ENCODE results near the gene RNPC3. TPM values are rescaled to one million over a fixed set of nuclear protein-coding genes. Genes with fewer than 3 reads are reported as not detected.
"Not testable (repeated sequence)": the region's sequence is repeated elsewhere in the genome, so short reads cannot be mapped to it uniquely, and the experiment has no call there.

Gene RNPC3
- total RNA-seq, 1 donor from 2014 or later: 2.6 TPM

DNA sequence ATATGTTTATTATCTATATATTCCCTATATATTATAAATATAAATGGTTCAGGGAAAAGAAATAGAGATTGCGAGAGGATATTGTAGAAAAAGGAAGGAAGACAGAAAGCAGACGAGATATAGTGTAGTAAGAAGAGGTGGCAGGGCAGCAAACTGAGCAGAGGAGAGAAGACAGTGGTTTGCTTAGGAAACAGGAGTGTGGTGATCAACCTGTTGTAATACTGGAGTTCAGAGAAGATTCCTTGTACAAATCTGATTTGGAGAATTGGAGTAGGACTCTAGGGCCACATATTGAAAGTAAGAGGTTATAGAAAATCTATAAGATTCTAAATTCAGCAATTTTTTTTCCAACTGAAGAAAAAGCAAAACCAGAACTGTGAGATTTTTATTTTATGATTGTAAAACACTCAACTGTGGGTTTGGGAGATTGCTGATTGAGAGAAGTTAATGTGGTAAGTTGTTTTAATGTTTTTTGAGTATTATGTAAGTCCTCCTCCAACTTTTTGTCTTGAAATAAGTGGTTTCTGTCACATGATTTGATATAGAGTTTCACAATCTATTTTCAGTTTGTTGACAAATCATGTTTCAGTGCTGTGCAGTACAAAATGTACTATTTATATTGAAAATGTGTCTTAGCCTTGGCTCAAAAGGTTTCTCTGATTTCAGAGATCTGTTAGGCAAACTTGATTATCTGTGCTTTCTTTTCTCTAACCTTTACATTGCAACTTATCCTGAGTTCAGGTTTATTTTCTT is 36.3 kb downstream of the RNPC3 start:
- Histone ChIP-seq H3K36me3 (ENCODE audit: control insufficient read depth, insufficient read depth, low read length) (no peaks in the 10 kb centered on the region), H3K4me3 (ENCODE audit: low read depth, low read length) (no peak overlapping the region), H3K27me3 (ENCODE audit: control insufficient read depth, insufficient read depth, low read length) (no peaks in the 10 kb centered on the region)
- peak; percentile 8 for DNase-seq (ENCODE audit: low read depth)
- no peak for FAIRE-seq
- TF ChIP-seq, protein P1, sequence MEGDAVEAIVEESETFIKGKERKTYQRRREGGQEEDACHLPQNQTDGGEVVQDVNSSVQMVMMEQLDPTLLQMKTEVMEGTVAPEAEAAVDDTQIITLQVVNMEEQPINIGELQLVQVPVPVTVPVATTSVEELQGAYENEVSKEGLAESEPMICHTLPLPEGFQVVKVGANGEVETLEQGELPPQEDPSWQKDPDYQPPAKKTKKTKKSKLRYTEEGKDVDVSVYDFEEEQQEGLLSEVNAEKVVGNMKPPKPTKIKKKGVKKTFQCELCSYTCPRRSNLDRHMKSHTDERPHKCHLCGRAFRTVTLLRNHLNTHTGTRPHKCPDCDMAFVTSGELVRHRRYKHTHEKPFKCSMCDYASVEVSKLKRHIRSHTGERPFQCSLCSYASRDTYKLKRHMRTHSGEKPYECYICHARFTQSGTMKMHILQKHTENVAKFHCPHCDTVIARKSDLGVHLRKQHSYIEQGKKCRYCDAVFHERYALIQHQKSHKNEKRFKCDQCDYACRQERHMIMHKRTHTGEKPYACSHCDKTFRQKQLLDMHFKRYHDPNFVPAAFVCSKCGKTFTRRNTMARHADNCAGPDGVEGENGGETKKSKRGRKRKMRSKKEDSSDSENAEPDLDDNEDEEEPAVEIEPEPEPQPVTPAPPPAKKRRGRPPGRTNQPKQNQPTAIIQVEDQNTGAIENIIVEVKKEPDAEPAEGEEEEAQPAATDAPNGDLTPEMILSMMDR (IDR thresholded peaks at IDR 0.05; ENCODE audit: insufficient read depth, low read length, severe bottlenecking): no peak

GRCh38 chr1:103563056-103563455 is 37.6 kb downstream of the RNPC3 start:
- no peak for FAIRE-seq
- no peak overlapping the region for H3K4me3 ChIP-seq (ENCODE audit: low read depth, low read length)
- no peaks in the 10 kb centered on the region for H3K27me3 ChIP-seq (ENCODE audit: control insufficient read depth, insufficient read depth, low read length)
- DNase-seq (ENCODE audit: low read depth): no peak
- TF ChIP-seq, protein P1 (IDR thresholded peaks at IDR 0.05; ENCODE audit: insufficient read depth, low read length, severe bottlenecking): no peak
- H3K36me3 ChIP-seq (ENCODE audit: control insufficient read depth, insufficient read depth, low read length): no peaks in the 10 kb centered on the region

GRCh38 chr1:103569493-103569892 is 44.0 kb downstream of the RNPC3 start:
- DNase-seq (ENCODE audit: low read depth): no peak
- H3K36me3 ChIP-seq (ENCODE audit: control insufficient read depth, insufficient read depth, low read length): no peaks in the 10 kb centered on the region
- TF ChIP-seq, protein P1 (IDR thresholded peaks at IDR 0.05; ENCODE audit: insufficient read depth, low read length, severe bottlenecking): no peak
- H3K27me3 ChIP-seq (ENCODE audit: control insufficient read depth, insufficient read depth, low read length): no peaks in the 10 kb centered on the region
- H3K4me3 ChIP-seq (ENCODE audit: low read depth, low read length): no peak overlapping the region
- no peak for FAIRE-seq

DNA sequence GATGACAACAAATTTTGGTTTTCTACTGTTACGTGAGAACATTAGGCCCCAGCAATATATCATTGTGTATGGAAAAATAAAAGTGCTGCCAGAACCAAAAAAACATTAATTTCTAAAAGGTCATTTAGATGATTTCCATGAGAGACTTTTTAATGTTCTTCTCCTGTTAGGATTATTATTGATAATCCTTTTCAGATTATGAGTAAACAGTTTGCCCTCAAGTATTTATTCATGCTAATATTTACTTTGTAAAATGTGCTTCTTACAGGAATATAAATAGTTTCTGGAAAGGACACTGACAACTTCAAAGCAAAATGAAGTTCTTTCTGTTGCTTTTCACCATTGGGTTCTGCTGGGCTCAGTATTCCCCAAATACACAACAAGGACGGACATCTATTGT is 45.8 kb downstream of the RNPC3 start, which contains the start of gene AMY2B:
TSS of gene AMY2B (plus strand) at position 301 of the 400 bp plus-strand sequence. CDS start at position 315, 14 bp downstream.
- FAIRE-seq; DNase-seq (ENCODE audit: low read depth); H3K36me3 ChIP-seq (ENCODE audit: control insufficient read depth, insufficient read depth, low read length); H3K27me3 ChIP-seq (ENCODE audit: control insufficient read depth, insufficient read depth, low read length); H3K4me3 ChIP-seq (ENCODE audit: low read depth, low read length): not testable (repeated sequence)

DNA sequence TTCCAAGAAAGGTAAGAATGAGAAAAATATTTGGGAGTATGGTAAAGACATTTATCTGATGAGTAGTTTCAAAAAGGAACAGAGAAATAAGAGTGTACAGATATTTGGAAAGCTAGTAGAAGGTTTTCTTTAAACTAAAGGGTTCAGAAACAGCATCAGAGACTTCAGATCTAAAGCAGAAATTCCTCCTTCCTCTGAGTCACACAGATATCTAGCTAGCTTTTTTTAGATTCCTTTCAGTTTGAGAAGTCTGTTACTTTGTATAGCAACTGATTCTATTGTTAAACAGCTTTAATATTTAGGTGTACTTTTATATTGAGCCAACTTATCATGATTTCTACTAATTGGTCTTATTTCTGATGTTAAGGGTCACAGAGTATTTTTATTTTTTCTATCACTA is 50.6 kb downstream of the RNPC3 start:
- no peak overlapping the region for H3K4me3 ChIP-seq (ENCODE audit: low read depth, low read length)
- DNase-seq (ENCODE audit: low read depth) (no peak), FAIRE-seq (no peak)
- TF ChIP-seq, protein P1 (IDR thresholded peaks at IDR 0.05; ENCODE audit: insufficient read depth, low read length, severe bottlenecking): no peak
- no peaks in the 10 kb centered on the region for H3K36me3 ChIP-seq (ENCODE audit: control insufficient read depth, insufficient read depth, low read length)
- no peaks in the 10 kb centered on the region for H3K27me3 ChIP-seq (ENCODE audit: control insufficient read depth, insufficient read depth, low read length)

- H3K27me3 ChIP-seq (ENCODE audit: control insufficient read depth, insufficient read depth, low read length); DNase-seq (ENCODE audit: low read depth); H3K36me3 ChIP-seq (ENCODE audit: control insufficient read depth, insufficient read depth, low read length); H3K4me3 ChIP-seq (ENCODE audit: low read depth, low read length); FAIRE-seq: not testable (repeated sequence)
These were observed 51.3 kb downstream of the RNPC3 start for GRCh38 chr1:103576784-103577183.

DNA sequence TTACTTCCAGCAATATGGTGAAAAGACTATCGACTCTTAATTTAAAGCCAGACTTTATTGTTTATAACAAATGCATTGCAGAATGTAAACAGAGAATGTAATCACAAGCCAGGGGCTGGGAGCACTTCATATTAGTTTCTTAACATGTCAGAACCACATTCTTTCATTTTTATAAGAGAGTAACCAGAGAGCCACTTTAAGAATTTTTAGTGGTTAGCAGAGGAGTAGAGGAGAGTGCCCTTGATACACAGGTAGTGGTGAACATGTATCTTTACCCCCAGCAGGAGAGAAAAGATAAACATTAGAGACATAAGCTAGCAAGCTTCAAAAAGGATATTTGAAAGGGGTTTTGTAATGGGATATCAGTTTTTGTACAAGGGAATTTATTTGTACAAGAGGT is 57.0 kb downstream of the RNPC3 start:
- no peak for FAIRE-seq
- Histone ChIP-seq H3K27me3 (ENCODE audit: control insufficient read depth, insufficient read depth, low read length) (peaks cover 2% of the 10 kb centered on the region), H3K4me3 (ENCODE audit: low read depth, low read length) (no peak overlapping the region), H3K36me3 (ENCODE audit: control insufficient read depth, insufficient read depth, low read length) (no peaks in the 10 kb centered on the region)
- TF ChIP-seq, protein P1 (IDR thresholded peaks at IDR 0.05; ENCODE audit: insufficient read depth, low read length, severe bottlenecking): no peak
- no peak for DNase-seq (ENCODE audit: low read depth)

Data from bronchial epithelial cell (primary cell).